ENCODE measurements around the gene SMPD3. TPM values are rescaled to one million over a fixed set of nuclear protein-coding genes. Genes with fewer than 3 reads are reported as not detected.

The SMPD3 gene
- total and polyA plus RNA-seq, 2 donors (not counting 3 experiments of a cell fraction or from before 2014, with no cell fraction given) = not detected

- Histone ChIP-seq H3K9ac (replicated peaks; ENCODE audit: extremely low read depth, insufficient read depth, low read length) (no peak overlapping the region), H3K4me1 (ENCODE audit: control insufficient read depth, extremely low read depth, insufficient read depth, low read length) (no peaks in the 10 kb centered on the region), H2AFZ (ENCODE audit: low read depth, low read length) (no peak overlapping the region), H3K9me3 (replicated peaks; ENCODE audit: control insufficient read depth, insufficient read depth, low read length) (no peaks in the 10 kb centered on the region), H3K36me3 (ENCODE audit: control insufficient read depth in 2 of 2, extremely low read depth in 1 of 2, insufficient read depth in 2 of 2, low read length in 2 of 2) (peaks cover 3 to 56% of the 10 kb centered on the region in 2 experiments), H3K79me2 (ENCODE audit: control insufficient read depth, insufficient read depth, low read length) (no peaks in the 10 kb centered on the region), H3K9me1 (replicated peaks; ENCODE audit: control insufficient read depth, extremely low read depth, insufficient read depth, low read length) (no peaks in the 10 kb centered on the region), H3K27ac (ENCODE audit: insufficient read depth, low read depth, low read length) (no peak overlapping the region), H3K4me2 (ENCODE audit: insufficient read depth, low read length) (no peak overlapping the region), H4K20me1 (replicated peaks; ENCODE audit: control insufficient read depth, extremely low read depth, insufficient read depth, low read length) (no peaks in the 10 kb centered on the region), H3K27me3 (ENCODE audit: control insufficient read depth in 2 of 2, insufficient read depth in 2 of 2, low read length in 2 of 2) (no peaks in the 10 kb centered on the region), H3K4me3 (replicated peaks in 1 of 3; ENCODE audit: insufficient read depth in 1 of 3, low read depth in 1 of 3, low read length in 3 of 3) (no peak overlapping the region)
- dilution Hi-C loops (cut with MboI; ENCODE audit: extremely low pct_ligation_motif_present, low sequenced_read_pairs) (no loop called here), intact Hi-C loops (cut with micrococcal nuclease) (no loop called here)
- TF ChIP-seq MAX (IDR thresholded peaks at IDR 0.05; ENCODE audit: insufficient read depth, insufficient read length) (no peak), GATA2 (IDR thresholded peaks at IDR 0.05; ENCODE audit: insufficient read depth, insufficient read length, low read depth, low read length) (no peak), POLR2AphosphoS5 (IDR thresholded peaks at IDR 0.05; ENCODE audit: insufficient read depth, low read depth, low read length) (no peak), MYC (IDR thresholded peaks at IDR 0.05; ENCODE audit: low read depth, low read length) (no peak), POLR2A (IDR thresholded peaks at IDR 0.05; ENCODE audit: low read depth, low read length) (no peak), EZH2 (IDR thresholded peaks at IDR 0.05; ENCODE audit: borderline replicate concordance, low read depth, low read length, severe bottlenecking) (no peak), CTCF (IDR thresholded peaks at IDR 0.05; ENCODE audit: extremely low read depth in 1 of 2, insufficient read depth in 1 of 2, low read depth in 1 of 2, low read length in 2 of 2) (no peak), FOS (IDR thresholded peaks at IDR 0.05; ENCODE audit: borderline replicate concordance, insufficient read depth, low read length) (no peak), JUN (IDR thresholded peaks at IDR 0.05; ENCODE audit: borderline replicate concordance, insufficient read depth, insufficient read length, low read depth) (no peak)
- no TSS peak for BruUV-seq (replicated peaks)
- DNase-seq (ENCODE audit: low read depth, low spot score) (no peak), FAIRE-seq (no peak)
- ChIA-PET POLR2A (no interaction called here), CTCF (no interaction called here)
These were observed 98.4 kb downstream of the SMPD3 start for GRCh38 chr16:68349838-68350410.

Data from endothelial cell of umbilical vein (primary cell).